ENCODE data around the gene NCBP3.

DNA sequence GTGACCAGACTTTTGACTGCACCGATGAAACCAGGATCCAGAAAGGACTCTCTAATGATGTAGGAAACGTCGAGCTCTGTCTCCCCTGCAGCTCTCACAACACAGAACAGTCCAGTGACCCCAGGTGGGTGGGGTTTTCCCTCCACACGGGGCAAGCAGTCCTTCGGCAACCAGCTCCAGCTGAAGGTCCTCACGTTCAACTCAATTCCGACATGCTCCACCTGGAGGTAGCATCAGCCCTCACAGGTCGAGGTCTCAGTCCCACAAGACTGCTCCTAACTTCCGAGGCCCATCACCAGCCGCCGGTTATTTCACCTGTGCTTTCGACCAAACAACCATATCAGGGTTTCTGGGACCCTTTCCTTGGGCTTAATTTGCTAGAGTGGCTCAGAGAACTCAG, 73.3 kb downstream of the NCBP3 start:
- TF ChIP-seq POLR2A (IDR thresholded peaks at IDR 0.05): no peak
- TF ChIP-seq CTCF (IDR thresholded peaks at IDR 0.05): no peak
